NCI-H510A treated with DMSO at 0.1 percent for 48 hours (cell line): ENCODE data around the gene KRTAP29-1.
A peak's percentile ranks its signal among the peaks of the same experiment; 100 is the strongest.
"Not testable (repeated sequence)": the region's sequence is repeated elsewhere in the genome, so short reads cannot be mapped to it uniquely, and the experiment has no call there.

ENCODE experiments used
- DNase-seq: peaks from one replicate; lab custom pipeline; 2025; lab: John Stamatoyannopoulos, UW

Gene KRTAP29-1, protein sequence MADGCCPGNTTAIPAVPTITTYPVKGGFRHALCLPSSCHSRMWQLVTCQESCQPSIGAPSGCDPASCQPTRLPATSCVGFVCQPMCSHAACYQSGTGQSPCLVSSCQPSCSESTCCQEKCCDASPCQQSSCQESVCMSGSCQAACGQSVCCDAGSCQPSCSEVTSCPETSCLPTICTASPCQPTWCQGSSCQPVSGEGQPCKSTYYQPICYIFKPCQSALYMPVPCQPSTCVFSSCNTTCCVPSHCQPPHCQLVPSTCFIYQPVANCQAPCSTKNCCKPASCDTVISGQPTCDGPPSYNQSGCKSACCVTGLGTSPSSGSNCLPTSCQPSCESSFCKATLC

GRCh38 chr17:41301916-41302901 is at the start of gene KRTAP29-1:
KRTAP29-1 (minus strand) TSS chr17:41302851; CDS start chr17:41302851, 0 bp downstream.
- DNase-seq, result no peak

DNA sequence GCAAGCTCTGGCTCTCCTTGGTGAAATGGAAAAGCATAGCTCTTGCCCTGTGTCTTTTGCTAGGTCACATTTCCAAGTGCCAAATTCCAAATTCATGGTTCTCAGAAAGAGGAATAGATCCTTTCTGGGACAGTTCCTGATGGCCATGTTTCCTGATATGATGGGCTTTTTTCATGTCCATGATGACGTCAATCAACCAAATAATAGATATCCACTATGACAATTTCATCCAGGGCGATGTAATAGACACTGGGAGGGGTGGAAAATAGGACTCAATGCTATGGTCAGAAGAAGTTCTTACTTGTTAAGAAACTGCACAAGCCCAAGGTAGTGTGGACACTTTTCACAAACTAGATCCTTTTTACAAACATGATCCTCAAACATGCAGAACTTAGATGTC is 48.5 kb upstream of the KRTAP29-1 start:
- no peak for DNase-seq

GRCh38 chr17:41350381-41350878 is 47.8 kb upstream of the KRTAP29-1 start, which contains the start of gene KRT33A:
KRT33A (minus strand) TSS chr17:41350828; CDS start chr17:41350767, 61 bp downstream.
- not testable (repeated sequence) for DNase-seq

- no peak for DNase-seq
Observed at GRCh38 chr17:41347869-41348760, 45.5 kb upstream of the KRTAP29-1 start.

- DNase-seq, result not testable (repeated sequence)
Observed at GRCh38 chr17:41346421-41346820, 43.8 kb upstream of the KRTAP29-1 start.

- DNase-seq, result no peak
Observed at GRCh38 chr17:41345992-41346391, 43.3 kb upstream of the KRTAP29-1 start.

DNA sequence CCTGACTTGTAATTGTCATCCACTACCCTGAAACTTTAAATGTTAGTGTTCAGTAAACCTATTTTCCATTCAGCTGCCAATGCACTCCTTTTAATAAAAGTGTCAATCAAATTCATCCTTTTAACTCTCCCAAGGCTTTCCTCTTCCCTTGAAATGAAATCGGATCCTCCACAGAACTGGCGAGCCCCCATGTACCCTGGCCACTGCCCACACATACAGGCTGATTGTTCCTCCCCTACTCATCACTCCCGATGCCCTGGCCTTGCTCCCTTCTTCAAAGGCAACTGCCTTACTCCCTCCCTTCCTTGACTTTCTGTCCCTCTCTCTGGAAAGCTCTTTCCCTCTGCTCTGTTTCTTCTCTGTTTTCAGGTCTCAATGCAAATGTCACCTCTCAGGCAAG is 40.4 kb upstream of the KRTAP29-1 start:
- DNase-seq, result no peak

- DNase-seq, result no peak
Observed at GRCh38 chr17:41340934-41341861, 38.5 kb upstream of the KRTAP29-1 start.

- no peak for DNase-seq
Observed at GRCh38 chr17:41340494-41340893, 37.8 kb upstream of the KRTAP29-1 start.

DNA sequence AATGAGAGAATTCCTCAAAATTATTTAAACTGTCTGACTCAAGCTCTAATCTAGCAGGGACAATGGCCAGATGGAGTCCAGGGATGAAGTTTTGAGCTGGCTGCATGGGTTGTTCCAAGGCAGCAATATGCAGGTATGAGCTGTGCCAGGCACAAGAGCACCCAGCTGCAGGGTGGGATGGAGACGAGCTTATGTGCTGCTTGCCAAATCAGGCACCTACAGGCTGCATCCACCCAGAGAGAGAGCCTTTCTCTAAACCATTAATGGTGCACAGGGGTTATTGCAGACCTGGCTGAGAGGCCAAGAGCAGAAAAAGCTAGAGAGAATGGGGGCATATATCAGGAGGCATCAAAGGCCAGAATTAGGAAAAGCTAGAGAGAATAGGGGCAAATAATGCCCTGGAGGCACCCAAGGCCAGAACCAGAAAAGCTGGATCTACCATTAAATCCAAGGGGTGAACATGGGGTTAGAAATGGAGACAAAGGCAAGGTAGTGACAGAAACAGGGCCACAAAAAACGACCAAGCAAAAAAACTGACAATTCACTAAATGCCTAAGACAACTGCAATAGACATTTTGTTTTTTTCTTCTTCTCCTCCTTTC is 37.0 kb upstream of the KRTAP29-1 start:
- DNase-seq, result no peak

GRCh38 chr17:41338961-41339485 is 36.4 kb upstream of the KRTAP29-1 start:
- DNase-seq, result peak; percentile 7

DNA sequence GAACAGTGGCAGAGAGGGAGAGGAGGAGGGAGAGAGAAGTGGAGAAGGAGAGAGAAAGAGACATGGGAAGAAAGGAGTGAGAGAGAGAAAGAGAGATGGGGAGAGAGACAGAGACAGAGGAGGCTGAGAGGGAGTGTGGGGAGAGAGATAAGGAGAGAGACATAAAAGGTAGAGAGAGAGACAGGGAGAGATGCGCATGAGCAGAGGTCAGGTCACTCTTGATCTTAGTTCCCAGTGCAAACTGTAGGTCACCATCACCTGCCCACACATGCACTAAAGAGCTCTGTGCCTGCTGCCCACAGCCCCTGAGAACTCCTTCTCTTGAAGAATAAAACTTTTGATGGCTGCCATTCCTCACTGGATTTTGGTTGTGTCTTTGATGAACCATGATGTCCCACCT is 33.1 kb upstream of the KRTAP29-1 start:
- DNase-seq, result no peak

GRCh38 chr17:41334385-41335305 is 32.0 kb upstream of the KRTAP29-1 start:
- no peak for DNase-seq

- no peak for DNase-seq
Observed at GRCh38 chr17:41333836-41334235, 31.2 kb upstream of the KRTAP29-1 start.

DNA sequence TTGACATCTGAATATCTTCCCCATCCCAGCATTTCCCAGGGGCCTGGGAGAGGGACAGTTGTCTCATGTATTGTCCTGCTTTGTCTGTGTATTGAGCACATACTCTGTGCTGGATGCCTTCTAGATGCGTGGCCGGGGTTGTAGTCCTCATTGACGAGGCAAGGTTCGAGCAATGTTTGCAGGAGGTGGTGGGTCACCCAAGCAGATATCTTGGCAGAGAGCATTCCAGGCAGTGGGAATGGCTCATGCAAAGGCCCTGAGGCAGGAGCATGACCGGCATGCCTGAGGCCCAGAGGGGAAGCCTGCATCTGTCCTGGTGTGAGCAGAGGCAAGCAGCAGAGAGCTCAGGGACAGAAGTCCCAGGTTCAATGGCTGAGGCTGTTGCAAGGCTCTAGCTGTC is 30.4 kb upstream of the KRTAP29-1 start:
- DNase-seq, result no peak

DNA sequence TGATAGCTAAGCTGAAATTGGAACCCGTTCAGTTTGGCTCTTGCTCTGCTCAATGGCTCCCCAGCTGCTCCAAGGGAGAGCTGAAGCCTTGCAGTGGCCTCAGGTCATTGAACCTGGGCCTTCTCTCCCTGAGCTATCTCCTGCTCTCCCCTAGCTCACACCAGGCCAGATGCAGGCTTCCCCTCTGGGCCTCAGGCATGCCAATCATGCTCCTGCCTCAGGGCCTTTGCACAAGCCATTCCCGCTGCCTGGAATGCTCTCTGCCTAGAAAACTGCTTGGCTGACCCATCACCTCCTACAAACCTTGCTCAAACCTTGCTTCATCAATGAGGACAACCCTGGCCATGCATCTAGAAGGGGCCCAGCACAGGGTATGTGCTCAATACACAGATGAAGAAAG is 29.6 kb upstream of the KRTAP29-1 start:
- no peak for DNase-seq

DNA sequence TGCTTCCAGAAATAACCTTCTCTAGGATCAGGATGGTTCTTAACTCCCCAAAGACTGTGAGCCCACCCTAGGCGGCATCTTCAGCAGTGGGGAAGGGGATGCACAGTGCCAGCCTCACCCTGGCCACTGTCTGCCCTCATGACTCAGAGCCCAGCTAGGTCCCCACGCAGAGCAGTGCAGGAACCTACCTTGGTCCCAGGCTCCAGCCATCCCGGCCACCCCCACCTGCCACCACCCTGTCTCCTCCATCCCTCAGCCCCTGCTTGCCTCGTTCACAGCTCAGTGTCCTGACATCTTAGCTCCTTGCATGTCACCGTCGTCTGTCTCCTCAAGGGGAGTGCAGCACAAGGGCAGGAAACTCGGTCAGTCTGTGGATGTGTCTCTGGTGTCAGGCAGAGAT is 29.0 kb upstream of the KRTAP29-1 start:
- no peak for DNase-seq

DNA sequence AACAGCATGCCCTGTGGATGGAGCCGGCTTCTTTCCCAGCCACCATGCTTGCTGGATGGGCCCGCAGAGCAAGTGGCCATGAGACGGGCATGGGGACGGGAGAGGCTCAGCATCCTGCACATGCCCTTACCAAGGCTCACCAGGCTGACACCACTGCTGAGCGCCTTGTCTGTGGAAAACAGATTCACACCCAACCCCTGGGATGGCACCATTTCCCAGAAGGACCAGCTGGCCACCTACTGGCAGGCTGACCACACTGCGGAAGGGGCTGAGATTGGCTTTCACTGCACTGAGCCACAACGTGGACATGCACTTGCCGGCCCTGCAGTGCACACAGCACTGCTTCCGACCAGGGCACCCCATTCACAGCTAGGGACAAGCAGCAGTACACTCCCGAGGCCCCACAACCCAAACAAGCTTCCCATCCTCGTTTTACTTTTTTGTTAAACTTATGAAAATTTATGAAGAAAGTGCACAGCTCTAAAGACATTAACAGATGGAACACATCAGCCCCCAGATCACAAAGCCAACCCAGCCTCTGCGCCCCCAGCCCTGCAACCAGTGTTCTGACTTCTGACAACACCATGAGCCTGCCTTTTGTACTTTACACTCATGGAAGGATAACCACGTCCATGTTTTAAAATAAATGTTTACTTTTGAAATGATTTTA is 26.8 kb upstream of the KRTAP29-1 start:
- peak; percentile 46 for DNase-seq
